ENCODE data around the gene PSMB5.

PSMB5 gene

GRCh38 chr14:22981090-22981875, 53.4 kb downstream of the PSMB5 start:
- peak overlapping the region; percentile 84 to 87 for H3K27ac ChIP-seq
- no peaks in the 10 kb centered on the region for H3K9me3 ChIP-seq
- peaks cover 8 to 62% (median 45%) of the 10 kb centered on the region in 4 donors for H3K4me1 ChIP-seq
- DNase-seq, result no peak
- TF ChIP-seq CTCF (IDR thresholded peaks at IDR 0.05), result no peak
- peak overlapping the region; percentile 61 to 93 for H3K4me3 ChIP-seq
- intact Hi-C loops (cut with DNase I; ENCODE audit: low total_unique reads), result loop anchor here (5.0 kb wide), 1 partner anchor 139 kb away; no protein-coding TSS in a partner anchor
- H3K36me3 ChIP-seq, result no peaks in the 10 kb centered on the region
- H3K27me3 ChIP-seq, result no peaks in the 10 kb centered on the region

GRCh38 chr14:22980672-22981089, 54.0 kb downstream of the PSMB5 start:
- intact Hi-C loops (cut with DNase I; ENCODE audit: low total_unique reads), result loop anchor here (5.0 kb wide), 1 partner anchor 138 kb away; no protein-coding TSS in a partner anchor
- Histone ChIP-seq H3K4me3 (peak overlapping the region; percentile 61 to 93), H3K27ac (peak overlapping the region; percentile 84 to 87), H3K27me3 (no peaks in the 10 kb centered on the region), H3K9me3 (no peaks in the 10 kb centered on the region), H3K36me3 (no peaks in the 10 kb centered on the region), H3K4me1 (peaks cover 8 to 62% (median 45%) of the 10 kb centered on the region in 4 donors)
- DNase-seq, result peak in 1 of 2 donors; percentile 73
- no peak for TF ChIP-seq CTCF (IDR thresholded peaks at IDR 0.05)

GRCh38 chr14:22979748-22980392, 54.8 kb downstream of the PSMB5 start:
- peaks cover 8 to 62% (median 45%) of the 10 kb centered on the region in 4 donors for H3K4me1 ChIP-seq

GRCh38 chr14:22978981-22979671, 55.6 kb downstream of the PSMB5 start:
- H3K27ac ChIP-seq, result peak overlapping the region; percentile 84 to 87
- H3K4me1 ChIP-seq, result peaks cover 8 to 62% (median 48%) of the 10 kb centered on the region in 4 donors
- no peak overlapping the region for H3K4me3 ChIP-seq
- no peak for DNase-seq
- intact Hi-C loops (cut with DNase I; ENCODE audit: low total_unique reads), result no loop called here
- no peak for TF ChIP-seq CTCF (IDR thresholded peaks at IDR 0.05)
- H3K9me3 ChIP-seq, result no peaks in the 10 kb centered on the region
- H3K36me3 ChIP-seq, result peaks cover 0 to 7% (median 0%) of the 10 kb centered on the region in 3 donors
- H3K27me3 ChIP-seq, result no peaks in the 10 kb centered on the region

More at GRCh38 chr14:22979748-22980392, 54.8 kb downstream of the PSMB5 start:
- no peak for TF ChIP-seq CTCF (IDR thresholded peaks at IDR 0.05)
- Histone ChIP-seq H3K27ac (peak overlapping the region; percentile 84 to 87), H3K27me3 (no peaks in the 10 kb centered on the region), H3K36me3 (no peaks in the 10 kb centered on the region), H3K9me3 (no peaks in the 10 kb centered on the region), H3K4me3 (peak overlapping the region; percentile 61 to 93)
- no peak for DNase-seq
- intact Hi-C loops (cut with DNase I; ENCODE audit: low total_unique reads), result loop anchor here (5.0 kb wide), 1 partner anchor 138 kb away; no protein-coding TSS in a partner anchor

GRCh38 chr14:22978487-22978837, 56.2 kb downstream of the PSMB5 start:
- peaks cover 8 to 63% (median 46%) of the 10 kb centered on the region in 4 donors for H3K4me1 ChIP-seq
- TF ChIP-seq CTCF (IDR thresholded peaks at IDR 0.05), result no peak
- H3K27me3 ChIP-seq, result no peaks in the 10 kb centered on the region
- peak overlapping the region; percentile 84 to 87 for H3K27ac ChIP-seq
- no peak for DNase-seq
- intact Hi-C loops (cut with DNase I; ENCODE audit: low total_unique reads), result no loop called here
- H3K36me3 ChIP-seq, result peaks cover 0 to 13% (median 0%) of the 10 kb centered on the region in 3 donors
- no peak overlapping the region for H3K4me3 ChIP-seq
- H3K9me3 ChIP-seq, result no peaks in the 10 kb centered on the region
